Activated T-cell treated with anti-CD3 and anti-CD28 coated beads, Interleukin-2, amount 50 U/mL, for 72 hours (primary cell): ENCODE results near the gene XYLT1. TPM values are rescaled to one million over a fixed set of nuclear protein-coding genes. Genes with fewer than 3 reads are reported as not detected.

Source experiments
- ATAC-seq, 2 donors: fragments of 150-1000 bp; cut with Tn5 transposase; replicated peaks in 1 of 2; 2 replicates each; pipeline ENCODE4 v1.10.0; 2021; ENCODE audit warnings: moderate library complexity in 2 of 2, mild to moderate bottlenecking in 1 of 2
- DNase-seq, 2 donors: peaks; one replicate each; pipeline ENCODE4 v3.0.0; 2021 to 2022; ENCODE audit warnings: mixed read lengths in 1 of 2
- H3K27ac Mint-ChIP-seq: one replicate; pipeline ENCODE4 v1.8.0; 2022; ENCODE audit warnings: mild to moderate bottlenecking, moderate library complexity, mixed read lengths
- H3K27me3 Mint-ChIP-seq: one replicate; pipeline ENCODE4 v1.8.0; 2022; ENCODE audit warnings: low read depth, mixed read lengths
- H3K36me3 Mint-ChIP-seq, 2 donors: one replicate each; pipeline ENCODE4 v1.8.0; 2022; ENCODE audit warnings: mixed read lengths in 2 of 2, mild to moderate bottlenecking in 1 of 2; ENCODE audit not compliant: insufficient read depth in 2 of 2
- H3K4me1 Mint-ChIP-seq: one replicate; pipeline ENCODE4 v1.8.0; 2022; ENCODE audit warnings: low read depth, mixed read lengths
- H3K4me3 Mint-ChIP-seq, 2 donors: one replicate each; pipeline ENCODE4 v1.8.0; 2022; ENCODE audit warnings: mild to moderate bottlenecking in 2 of 2, mixed read lengths in 2 of 2, moderate library complexity in 2 of 2
- H3K9me3 Mint-ChIP-seq, 2 donors: one replicate each; pipeline ENCODE4 v1.8.0; 2022; ENCODE audit warnings: mixed read lengths in 2 of 2
- total RNA-seq, 2 donors: library from RNA; stranded (reverse); gene quantifications; one replicate each; pipeline ENCODE4 v1.2.3, GENCODE V29; 2022

The XYLT1 gene
- total RNA-seq, 2 donors from 2014 or later: 17.1 to 17.9 TPM

DNA sequence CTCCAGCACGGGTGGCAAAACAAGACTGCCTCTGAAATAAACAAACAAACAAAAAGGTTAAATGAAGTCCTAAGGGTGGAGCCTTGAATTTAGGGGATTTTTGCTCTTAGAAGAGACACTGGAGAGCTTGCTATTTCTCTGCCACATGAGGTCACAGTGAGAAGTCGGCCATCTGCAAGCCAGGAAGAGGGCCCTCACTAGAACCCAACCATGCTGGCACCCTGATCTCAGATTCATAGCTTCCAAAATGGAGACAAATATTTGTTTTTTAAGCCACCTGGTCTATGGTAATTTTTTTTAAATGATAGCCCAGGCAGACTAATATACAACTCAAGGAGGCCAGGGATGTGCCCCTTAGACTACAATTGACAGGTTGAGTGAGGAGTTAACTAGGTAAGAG, 255.5 kb downstream of the XYLT1 start:
- no peak overlapping the region for H3K27ac Mint-ChIP-seq
- ATAC-seq: no peak
- no peaks in the 10 kb centered on the region for H3K27me3 Mint-ChIP-seq
- H3K36me3 Mint-ChIP-seq: peaks cover 0 to 3% of the 10 kb centered on the region in 2 donors
- DNase-seq: no peak
- H3K9me3 Mint-ChIP-seq: no peaks in the 10 kb centered on the region
- no peak overlapping the region for H3K4me3 Mint-ChIP-seq
- peaks cover 11% of the 10 kb centered on the region for H3K4me1 Mint-ChIP-seq

- peaks cover 0 to 3% of the 10 kb centered on the region in 2 donors for H3K36me3 Mint-ChIP-seq
- H3K4me3 Mint-ChIP-seq: no peak overlapping the region
- DNase-seq: no peak
- peaks cover 11% of the 10 kb centered on the region for H3K4me1 Mint-ChIP-seq
- H3K27ac Mint-ChIP-seq: no peak overlapping the region
- H3K9me3 Mint-ChIP-seq: no peaks in the 10 kb centered on the region
- no peak for ATAC-seq
- H3K27me3 Mint-ChIP-seq: no peaks in the 10 kb centered on the region
Measured at GRCh38 chr16:17213974-17214373, 256.8 kb downstream of the XYLT1 start.

DNA sequence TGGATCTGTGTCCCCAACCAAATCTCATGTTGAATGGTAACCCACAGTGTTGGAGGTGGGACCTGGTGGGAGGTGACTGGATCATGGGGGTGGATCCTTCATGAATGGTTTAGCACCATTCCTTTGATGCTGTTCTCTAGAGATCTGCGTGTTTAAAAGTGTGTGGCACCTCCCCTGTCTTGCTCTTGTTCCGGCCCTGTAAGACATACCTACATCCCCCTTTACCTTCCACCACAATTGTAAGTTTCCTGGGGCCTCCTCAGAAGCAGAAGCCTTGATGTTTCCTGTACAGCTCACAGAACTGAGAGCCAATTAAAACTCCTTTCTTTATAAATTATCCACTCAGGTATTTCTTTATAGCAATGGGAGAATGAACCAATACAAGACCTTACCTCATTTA, 257.7 kb downstream of the XYLT1 start:
- DNase-seq (no peak), ATAC-seq (peak in 1 of 2 donors; percentile 15)
- Mint-ChIP-seq H3K36me3 (peaks cover 0 to 3% of the 10 kb centered on the region in 2 donors), H3K4me3 (no peak overlapping the region), H3K27me3 (no peaks in the 10 kb centered on the region), H3K9me3 (no peaks in the 10 kb centered on the region), H3K4me1 (peaks cover 11% of the 10 kb centered on the region), H3K27ac (no peak overlapping the region)

GRCh38 chr16:17212606-17213005, 258.2 kb downstream of the XYLT1 start:
- Mint-ChIP-seq H3K4me1 (peaks cover 11% of the 10 kb centered on the region), H3K27me3 (no peaks in the 10 kb centered on the region), H3K36me3 (peaks cover 0 to 3% of the 10 kb centered on the region in 2 donors), H3K4me3 (no peak overlapping the region), H3K9me3 (no peaks in the 10 kb centered on the region), H3K27ac (no peak overlapping the region)
- ATAC-seq (no peak), DNase-seq (no peak)

DNA sequence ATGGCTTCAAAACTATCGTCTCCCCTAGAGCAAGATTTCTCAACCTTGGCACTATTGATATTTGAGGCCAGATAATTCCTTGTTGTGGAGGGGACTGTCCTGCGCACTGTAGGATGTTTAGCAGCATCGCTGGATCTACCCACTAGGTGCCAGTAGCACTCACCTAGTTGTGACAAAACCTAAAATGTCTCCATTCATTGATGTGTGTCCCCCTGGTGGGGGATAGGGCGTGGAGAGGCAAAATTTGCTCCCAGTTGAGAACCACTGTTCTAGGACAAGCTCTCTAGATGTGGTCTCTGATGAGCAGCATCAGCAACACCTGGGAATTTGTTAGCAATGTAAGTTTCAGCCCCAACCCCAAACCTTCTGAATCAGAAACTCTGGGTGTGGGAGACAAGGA, 259.0 kb downstream of the XYLT1 start:
- Mint-ChIP-seq H3K27ac (no peak overlapping the region), H3K4me1 (peaks cover 11% of the 10 kb centered on the region), H3K36me3 (peaks cover 0 to 3% of the 10 kb centered on the region in 2 donors), H3K9me3 (no peaks in the 10 kb centered on the region), H3K4me3 (no peak overlapping the region), H3K27me3 (no peaks in the 10 kb centered on the region)
- DNase-seq (peak; percentile 25 to 28), ATAC-seq (peak; percentile 53 to 65)

- H3K36me3 Mint-ChIP-seq: no peaks in the 10 kb centered on the region
- no peaks in the 10 kb centered on the region for H3K4me1 Mint-ChIP-seq
- no peak overlapping the region for H3K27ac Mint-ChIP-seq
- no peaks in the 10 kb centered on the region for H3K27me3 Mint-ChIP-seq
- no peak for DNase-seq
- no peak overlapping the region for H3K4me3 Mint-ChIP-seq
- H3K9me3 Mint-ChIP-seq: no peaks in the 10 kb centered on the region
- ATAC-seq: no peak
Measured at GRCh38 chr16:17206712-17207111, 264.0 kb downstream of the XYLT1 start.

DNA sequence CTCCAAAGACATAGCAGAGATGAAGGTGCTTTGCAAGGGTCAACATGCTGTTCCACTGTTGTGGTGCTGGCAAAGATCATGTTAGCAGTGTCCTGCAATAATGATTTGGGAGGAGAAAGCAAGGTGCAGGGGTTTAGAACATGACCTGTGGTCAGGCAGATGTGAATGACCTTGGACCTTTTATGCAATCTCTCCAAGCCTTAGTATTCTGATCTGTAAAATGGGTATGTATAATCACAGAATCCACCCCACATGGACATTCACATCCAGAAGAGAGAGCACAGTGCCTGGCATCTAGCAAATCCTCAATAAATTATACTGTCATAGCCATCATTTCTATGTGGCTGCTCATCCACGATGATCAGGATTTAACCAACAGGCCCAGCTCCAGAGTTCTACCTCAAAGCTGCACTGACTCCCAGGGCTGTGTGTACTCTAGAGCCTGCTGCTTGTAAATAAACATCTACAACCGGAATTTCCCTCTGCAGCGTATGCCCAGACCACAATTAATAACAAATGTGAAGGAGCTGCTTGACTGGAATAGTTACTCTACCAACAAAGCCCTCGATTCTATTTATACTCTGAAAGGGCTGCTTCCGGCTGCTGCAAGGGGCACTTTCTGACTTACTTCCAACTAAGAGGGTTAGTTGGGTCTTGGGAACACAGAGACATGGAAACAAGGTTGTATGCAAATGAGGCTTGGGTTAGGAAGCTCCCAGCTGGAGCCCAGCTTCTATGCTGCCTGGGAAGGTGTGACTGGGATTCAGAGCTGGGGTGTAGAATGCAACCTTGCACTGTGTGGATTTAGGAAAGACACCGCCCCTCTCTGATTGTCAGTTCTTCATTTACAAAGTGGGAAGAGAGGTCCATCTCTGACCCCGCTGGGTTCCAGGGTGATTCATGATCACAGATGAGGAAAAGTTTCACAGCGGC, 265.2 kb downstream of the XYLT1 start:
- Mint-ChIP-seq H3K27ac (no peak overlapping the region), H3K4me1 (no peaks in the 10 kb centered on the region), H3K9me3 (no peaks in the 10 kb centered on the region), H3K36me3 (no peaks in the 10 kb centered on the region), H3K27me3 (no peaks in the 10 kb centered on the region), H3K4me3 (no peak overlapping the region)
- DNase-seq (no peak), ATAC-seq (no peak)

DNA sequence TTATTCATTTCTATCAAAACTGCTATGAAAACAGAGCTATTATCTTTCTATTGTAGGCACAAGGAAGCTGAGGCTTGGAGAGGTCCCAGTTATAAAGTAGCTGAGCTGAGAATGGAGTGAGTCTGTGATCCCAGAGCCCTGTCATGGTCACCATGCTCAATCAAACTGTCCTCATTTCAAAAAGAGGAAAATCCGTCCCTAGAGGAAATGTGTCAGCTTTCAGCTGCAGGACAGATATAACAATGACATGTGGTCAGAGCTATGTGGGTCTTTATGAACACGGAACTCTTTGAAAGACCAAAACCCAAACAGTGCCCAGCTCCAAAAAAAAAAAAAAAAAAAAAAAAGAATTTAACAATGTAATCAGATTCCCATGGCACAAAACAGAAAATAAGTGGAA, 266.1 kb downstream of the XYLT1 start:
- Mint-ChIP-seq H3K4me3 (no peak overlapping the region), H3K27me3 (no peaks in the 10 kb centered on the region), H3K36me3 (peaks cover 0 to 1% of the 10 kb centered on the region in 2 donors), H3K27ac (no peak overlapping the region), H3K9me3 (no peaks in the 10 kb centered on the region), H3K4me1 (no peaks in the 10 kb centered on the region)
- no peak for ATAC-seq
- DNase-seq: no peak

- no peak for DNase-seq
- no peak for ATAC-seq
- H3K27ac Mint-ChIP-seq: no peak overlapping the region
- H3K36me3 Mint-ChIP-seq: peaks cover 0 to 5% of the 10 kb centered on the region in 2 donors
- no peaks in the 10 kb centered on the region for H3K4me1 Mint-ChIP-seq
- H3K4me3 Mint-ChIP-seq: no peak overlapping the region
- H3K27me3 Mint-ChIP-seq: no peaks in the 10 kb centered on the region
- no peaks in the 10 kb centered on the region for H3K9me3 Mint-ChIP-seq
Measured at GRCh38 chr16:17204206-17204605, 266.6 kb downstream of the XYLT1 start.

GRCh38 chr16:17203424-17203823, 267.3 kb downstream of the XYLT1 start:
- Mint-ChIP-seq H3K4me1 (no peaks in the 10 kb centered on the region), H3K36me3 (peaks cover 0 to 5% of the 10 kb centered on the region in 2 donors)
- DNase-seq: no peak

DNA sequence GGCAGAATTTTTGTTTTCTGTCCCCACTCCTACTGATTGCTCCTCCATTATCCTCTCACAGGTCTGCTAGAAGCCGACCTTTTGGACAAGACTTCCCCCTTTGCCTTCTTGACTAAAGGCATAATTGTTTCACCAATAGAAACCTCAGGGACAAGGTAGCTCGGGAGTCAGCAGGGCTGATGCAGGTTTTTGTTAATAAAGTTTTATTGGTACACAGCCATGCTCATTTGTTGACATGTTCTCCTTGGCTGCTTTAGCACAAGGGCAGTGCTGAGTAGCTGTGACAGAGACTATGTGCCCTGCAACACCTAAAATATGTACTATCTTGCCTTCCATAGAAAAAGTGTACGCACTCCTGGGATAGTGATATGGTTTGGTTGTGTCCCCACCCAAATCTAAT, 271.6 kb downstream of the XYLT1 start:
- Mint-ChIP-seq H3K27me3 (no peaks in the 10 kb centered on the region), H3K4me3 (no peak overlapping the region), H3K9me3 (no peaks in the 10 kb centered on the region), H3K36me3 (peaks cover 0 to 5% of the 10 kb centered on the region in 2 donors), H3K27ac (no peak overlapping the region), H3K4me1 (no peaks in the 10 kb centered on the region)
- no peak for ATAC-seq
- DNase-seq: no peak

More at GRCh38 chr16:17203424-17203823, 267.3 kb downstream of the XYLT1 start:
- Mint-ChIP-seq H3K9me3 (no peaks in the 10 kb centered on the region), H3K4me3 (no peak overlapping the region), H3K27me3 (no peaks in the 10 kb centered on the region), H3K27ac (no peak overlapping the region)
- ATAC-seq: no peak

DNA sequence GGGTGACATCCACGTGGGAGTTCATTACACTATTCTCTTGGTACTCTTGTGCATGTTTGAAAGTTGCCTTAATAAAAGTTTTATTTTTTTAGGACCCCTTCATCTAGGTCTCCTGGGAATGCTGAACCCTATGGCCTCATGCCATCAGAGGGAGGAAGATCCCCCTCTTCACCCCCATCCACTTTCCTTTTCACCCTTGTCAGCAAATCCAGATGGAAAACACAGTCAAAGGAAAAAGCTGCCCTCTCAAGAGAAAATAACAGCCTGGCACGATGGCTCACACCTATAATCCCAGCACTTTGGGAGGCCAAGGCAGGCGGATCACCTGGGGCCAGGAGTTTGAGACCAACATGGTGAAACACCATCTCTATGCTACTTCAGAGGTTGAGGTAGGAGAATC, 274.2 kb downstream of the XYLT1 start:
- H3K9me3 Mint-ChIP-seq: no peaks in the 10 kb centered on the region
- H3K27ac Mint-ChIP-seq: no peak overlapping the region
- H3K36me3 Mint-ChIP-seq: peaks cover 0 to 7% of the 10 kb centered on the region in 2 donors
- H3K27me3 Mint-ChIP-seq: no peaks in the 10 kb centered on the region
- H3K4me1 Mint-ChIP-seq: no peaks in the 10 kb centered on the region
- ATAC-seq: no peak
- H3K4me3 Mint-ChIP-seq: no peak overlapping the region
- DNase-seq: no peak

- Mint-ChIP-seq H3K4me3 (no peak overlapping the region), H3K9me3 (no peaks in the 10 kb centered on the region), H3K27me3 (no peaks in the 10 kb centered on the region), H3K4me1 (no peaks in the 10 kb centered on the region), H3K27ac (no peak overlapping the region), H3K36me3 (peaks cover 1 to 6% of the 10 kb centered on the region in 2 donors)
- peak; percentile 45 to 60 for ATAC-seq
- peak; percentile 56 to 62 for DNase-seq
Measured at GRCh38 chr16:17194190-17194780, 276.5 kb downstream of the XYLT1 start.
